ENCODE measurements around the gene DCAF5.

DCAF5 gene

GRCh38 chr14:69042787-69043444, 110.0 kb downstream of the DCAF5 start:
- WGBS, 2 experiments (ENCODE audit: insufficient coverage in 2 of 2), result 85 to 92% methylated on average over 5 to 6 of the region's 10 CpGs
- H3K27ac ChIP-seq (ENCODE audit: low read depth, low read length, severe bottlenecking), result peak overlapping the region; percentile 62
- H3K36me3 ChIP-seq (ENCODE audit: control insufficient read depth, insufficient read depth, low read length), result no peaks in the 10 kb centered on the region
- H3K4me1 ChIP-seq (ENCODE audit: control insufficient read depth, insufficient read depth, low read length, poor library complexity, severe bottlenecking), result peaks cover 56% of the 10 kb centered on the region
- H3K9me3 ChIP-seq (ENCODE audit: control insufficient read depth, low read length), result no peaks in the 10 kb centered on the region
- H3K4me3 ChIP-seq (ENCODE audit: extremely low read depth, insufficient read depth, low read length, poor library complexity, severe bottlenecking), result no peak overlapping the region

GRCh38 chr14:69042299-69042698, 110.6 kb downstream of the DCAF5 start:
- Histone ChIP-seq H3K4me1 (ENCODE audit: control insufficient read depth, insufficient read depth, low read length, poor library complexity, severe bottlenecking) (peaks cover 62% of the 10 kb centered on the region), H3K36me3 (ENCODE audit: control insufficient read depth, insufficient read depth, low read length) (no peaks in the 10 kb centered on the region), H3K4me3 (ENCODE audit: extremely low read depth, insufficient read depth, low read length, poor library complexity, severe bottlenecking) (no peak overlapping the region), H3K27ac (ENCODE audit: low read depth, low read length, severe bottlenecking) (no peak overlapping the region), H3K9me3 (ENCODE audit: control insufficient read depth, low read length) (no peaks in the 10 kb centered on the region)
- 90 to 100% methylated on average over 1 of the region's 3 CpGs for WGBS, 2 experiments (ENCODE audit: insufficient coverage in 2 of 2)

GRCh38 chr14:69041783-69042182, 111.1 kb downstream of the DCAF5 start:
- H3K4me3 ChIP-seq (ENCODE audit: extremely low read depth, insufficient read depth, low read length, poor library complexity, severe bottlenecking), result no peak overlapping the region
- peaks cover 67% of the 10 kb centered on the region for H3K4me1 ChIP-seq (ENCODE audit: control insufficient read depth, insufficient read depth, low read length, poor library complexity, severe bottlenecking)
- 83 to 93% methylated on average over 6 of the region's 7 CpGs for WGBS, 2 experiments (ENCODE audit: insufficient coverage in 2 of 2)
- no peaks in the 10 kb centered on the region for H3K36me3 ChIP-seq (ENCODE audit: control insufficient read depth, insufficient read depth, low read length)
- H3K27ac ChIP-seq (ENCODE audit: low read depth, low read length, severe bottlenecking), result no peak overlapping the region
- H3K9me3 ChIP-seq (ENCODE audit: control insufficient read depth, low read length), result no peaks in the 10 kb centered on the region

- H3K4me3 ChIP-seq (ENCODE audit: extremely low read depth, insufficient read depth, low read length, poor library complexity, severe bottlenecking), result no peak overlapping the region
- H3K4me1 ChIP-seq (ENCODE audit: control insufficient read depth, insufficient read depth, low read length, poor library complexity, severe bottlenecking), result peaks cover 64% of the 10 kb centered on the region
- no peaks in the 10 kb centered on the region for H3K9me3 ChIP-seq (ENCODE audit: control insufficient read depth, low read length)
- H3K27ac ChIP-seq (ENCODE audit: low read depth, low read length, severe bottlenecking), result no peak overlapping the region
- no CpG with 5 or more reads among the region's 2 CpGs for WGBS, 2 experiments (ENCODE audit: insufficient coverage in 2 of 2)
- H3K36me3 ChIP-seq (ENCODE audit: control insufficient read depth, insufficient read depth, low read length), result no peaks in the 10 kb centered on the region
Observed at GRCh38 chr14:69040353-69040752, 112.6 kb downstream of the DCAF5 start.

GRCh38 chr14:69039288-69039628, 113.7 kb downstream of the DCAF5 start:
- no peaks in the 10 kb centered on the region for H3K36me3 ChIP-seq (ENCODE audit: control insufficient read depth, insufficient read depth, low read length)
- H3K9me3 ChIP-seq (ENCODE audit: control insufficient read depth, low read length), result no peaks in the 10 kb centered on the region
- H3K4me3 ChIP-seq (ENCODE audit: extremely low read depth, insufficient read depth, low read length, poor library complexity, severe bottlenecking), result no peak overlapping the region
- peaks cover 63% of the 10 kb centered on the region for H3K4me1 ChIP-seq (ENCODE audit: control insufficient read depth, insufficient read depth, low read length, poor library complexity, severe bottlenecking)
- peak overlapping the region; percentile 91 for H3K27ac ChIP-seq (ENCODE audit: low read depth, low read length, severe bottlenecking)

GRCh38 chr14:69038455-69039287, 114.2 kb downstream of the DCAF5 start:
- H3K4me3 ChIP-seq (ENCODE audit: extremely low read depth, insufficient read depth, low read length, poor library complexity, severe bottlenecking), result no peak overlapping the region
- H3K9me3 ChIP-seq (ENCODE audit: control insufficient read depth, low read length), result no peaks in the 10 kb centered on the region
- WGBS, 2 experiments (ENCODE audit: insufficient coverage in 2 of 2), result 82 to 84% methylated on average over 5 of the region's 7 CpGs
- no peaks in the 10 kb centered on the region for H3K36me3 ChIP-seq (ENCODE audit: control insufficient read depth, insufficient read depth, low read length)
- peak overlapping the region; percentile 91 for H3K27ac ChIP-seq (ENCODE audit: low read depth, low read length, severe bottlenecking)
- H3K4me1 ChIP-seq (ENCODE audit: control insufficient read depth, insufficient read depth, low read length, poor library complexity, severe bottlenecking), result peaks cover 58% of the 10 kb centered on the region

- peak overlapping the region; percentile 91 for H3K27ac ChIP-seq (ENCODE audit: low read depth, low read length, severe bottlenecking)
- WGBS, 2 experiments (ENCODE audit: insufficient coverage in 2 of 2), result 25 to 43% methylated on average over 3 to 7 of the region's 7 CpGs
- no peaks in the 10 kb centered on the region for H3K36me3 ChIP-seq (ENCODE audit: control insufficient read depth, insufficient read depth, low read length)
- no peaks in the 10 kb centered on the region for H3K9me3 ChIP-seq (ENCODE audit: control insufficient read depth, low read length)
- peaks cover 50% of the 10 kb centered on the region for H3K4me1 ChIP-seq (ENCODE audit: control insufficient read depth, insufficient read depth, low read length, poor library complexity, severe bottlenecking)
- H3K4me3 ChIP-seq (ENCODE audit: extremely low read depth, insufficient read depth, low read length, poor library complexity, severe bottlenecking), result no peak overlapping the region
Observed at GRCh38 chr14:69037790-69038454, 115.0 kb downstream of the DCAF5 start.

GRCh38 chr14:69036757-69037506, 116.0 kb downstream of the DCAF5 start:
- 87 to 91% methylated on average over 8 of the region's 10 CpGs for WGBS, 2 experiments (ENCODE audit: insufficient coverage in 2 of 2)
- no peaks in the 10 kb centered on the region for H3K9me3 ChIP-seq (ENCODE audit: control insufficient read depth, low read length)
- H3K4me1 ChIP-seq (ENCODE audit: control insufficient read depth, insufficient read depth, low read length, poor library complexity, severe bottlenecking), result peaks cover 49% of the 10 kb centered on the region
- H3K27ac ChIP-seq (ENCODE audit: low read depth, low read length, severe bottlenecking), result no peak overlapping the region
- H3K4me3 ChIP-seq (ENCODE audit: extremely low read depth, insufficient read depth, low read length, poor library complexity, severe bottlenecking), result no peak overlapping the region
- no peaks in the 10 kb centered on the region for H3K36me3 ChIP-seq (ENCODE audit: control insufficient read depth, insufficient read depth, low read length)

GRCh38 chr14:69034612-69035262, 118.2 kb downstream of the DCAF5 start:
- Histone ChIP-seq H3K27ac (ENCODE audit: low read depth, low read length, severe bottlenecking) (no peak overlapping the region), H3K9me3 (ENCODE audit: control insufficient read depth, low read length) (no peaks in the 10 kb centered on the region), H3K36me3 (ENCODE audit: control insufficient read depth, insufficient read depth, low read length) (no peaks in the 10 kb centered on the region), H3K4me3 (ENCODE audit: extremely low read depth, insufficient read depth, low read length, poor library complexity, severe bottlenecking) (no peak overlapping the region), H3K4me1 (ENCODE audit: control insufficient read depth, insufficient read depth, low read length, poor library complexity, severe bottlenecking) (peaks cover 42% of the 10 kb centered on the region)
- 35 to 55% methylated on average over 2 of the region's 7 CpGs for whole genome bisulfite sequencing, 2 experiments (ENCODE audit: insufficient coverage in 2 of 2)

GRCh38 chr14:69027242-69027913, 125.5 kb downstream of the DCAF5 start:
- H3K4me3 ChIP-seq (ENCODE audit: extremely low read depth, insufficient read depth, low read length, poor library complexity, severe bottlenecking), result no peak overlapping the region
- H3K27ac ChIP-seq (ENCODE audit: low read depth, low read length, severe bottlenecking), result no peak overlapping the region
- no CpG with 5 or more reads among the region's 1 CpG for WGBS, 2 experiments (ENCODE audit: insufficient coverage in 2 of 2)
- no peaks in the 10 kb centered on the region for H3K9me3 ChIP-seq (ENCODE audit: control insufficient read depth, low read length)
- H3K4me1 ChIP-seq (ENCODE audit: control insufficient read depth, insufficient read depth, low read length, poor library complexity, severe bottlenecking), result no peaks in the 10 kb centered on the region
- H3K36me3 ChIP-seq (ENCODE audit: control insufficient read depth, insufficient read depth, low read length), result no peaks in the 10 kb centered on the region
